NCI-H446 (cell line): ENCODE data around the gene ILK.
A peak's percentile ranks its signal among the peaks of the same experiment; 100 is the strongest.

Source experiments
- DNase-seq, 2 experiments: peaks; one replicate each; lab custom pipeline; 2025; lab: John Stamatoyannopoulos, UW

The ILK gene

DNA sequence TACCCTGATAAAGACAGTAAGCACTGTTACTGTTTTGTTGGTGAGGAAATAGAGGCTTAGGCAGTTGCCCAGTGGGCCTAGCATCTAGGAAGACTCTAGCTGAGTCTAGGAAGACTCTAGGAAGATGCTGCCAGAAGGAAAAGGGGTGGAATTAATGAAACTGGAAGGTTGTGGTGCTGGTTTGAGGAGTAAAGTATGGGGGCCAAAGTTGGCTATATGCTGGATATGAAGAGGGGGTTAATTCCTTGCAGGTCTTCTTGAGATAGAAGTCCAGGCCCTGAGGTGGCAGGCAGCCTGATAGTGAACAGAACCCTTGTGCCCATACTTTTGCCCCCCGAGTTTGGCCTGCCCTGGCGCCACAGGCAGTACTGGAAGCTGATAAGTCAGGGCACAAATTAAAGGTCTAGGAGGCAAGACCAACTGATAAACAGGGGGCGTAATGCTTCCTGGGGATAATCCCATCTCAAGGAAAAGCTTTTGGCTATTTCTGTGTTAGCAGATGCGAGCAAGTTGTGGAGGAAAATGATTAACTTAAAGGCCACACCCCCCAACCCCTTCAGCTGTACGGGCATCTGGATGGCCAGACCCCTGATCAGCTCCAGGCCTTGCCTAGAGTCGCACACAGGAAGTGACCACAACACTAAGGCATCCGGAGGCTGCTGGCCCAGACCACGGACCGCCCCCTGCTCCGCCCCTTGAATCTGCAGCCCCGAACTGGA, 3.1 kb downstream of the ILK start:
- peak in 1 of 2 experiments; percentile 46 for DNase-seq

DNA sequence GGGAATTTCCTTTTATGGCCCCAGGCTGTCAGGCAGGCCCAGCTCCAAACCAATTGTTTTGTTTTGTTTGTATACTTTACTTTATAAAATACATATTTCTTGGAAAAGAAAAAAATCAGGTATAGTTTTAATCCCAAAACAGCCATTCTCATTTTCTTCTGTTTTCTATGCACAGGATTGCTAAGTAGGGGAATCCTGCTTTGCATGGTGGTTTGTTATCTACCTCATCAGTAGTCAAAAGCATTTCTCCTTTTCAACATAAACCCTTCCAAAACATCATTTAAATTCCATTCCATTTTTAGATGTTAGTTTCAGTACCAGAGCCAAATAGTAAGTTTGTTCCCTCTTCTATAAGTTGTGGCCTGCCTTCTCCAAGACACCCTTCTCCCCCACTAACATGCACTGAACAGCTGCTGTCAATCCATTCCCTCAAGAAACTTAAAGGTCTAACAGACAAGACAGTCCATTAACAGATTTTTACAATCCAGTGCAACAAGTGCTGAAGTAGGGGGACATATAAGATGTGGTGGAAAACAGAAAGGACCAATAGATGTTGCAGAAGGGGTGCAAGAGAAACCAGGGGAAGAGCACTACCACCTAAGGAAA, 3.7 kb downstream of the ILK start:
- no peak for DNase-seq

DNA sequence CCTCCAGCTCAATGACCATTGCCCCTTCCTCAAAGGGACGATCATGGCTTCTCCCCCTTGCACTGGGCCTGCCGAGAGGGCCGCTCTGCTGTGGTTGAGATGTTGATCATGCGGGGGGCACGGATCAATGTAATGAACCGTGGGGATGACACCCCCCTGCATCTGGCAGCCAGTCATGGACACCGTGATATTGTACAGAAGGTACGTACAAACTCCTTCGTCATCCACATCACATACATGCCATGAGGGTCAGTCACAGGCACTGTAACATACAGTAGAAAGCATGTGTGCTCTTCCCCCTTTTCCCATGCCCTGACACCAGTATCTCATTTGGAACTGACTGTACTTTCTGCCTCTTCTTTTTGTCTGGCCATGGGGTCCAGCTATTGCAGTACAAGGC, 4.4 kb downstream of the ILK start:
- DNase-seq, result no peak

DNA sequence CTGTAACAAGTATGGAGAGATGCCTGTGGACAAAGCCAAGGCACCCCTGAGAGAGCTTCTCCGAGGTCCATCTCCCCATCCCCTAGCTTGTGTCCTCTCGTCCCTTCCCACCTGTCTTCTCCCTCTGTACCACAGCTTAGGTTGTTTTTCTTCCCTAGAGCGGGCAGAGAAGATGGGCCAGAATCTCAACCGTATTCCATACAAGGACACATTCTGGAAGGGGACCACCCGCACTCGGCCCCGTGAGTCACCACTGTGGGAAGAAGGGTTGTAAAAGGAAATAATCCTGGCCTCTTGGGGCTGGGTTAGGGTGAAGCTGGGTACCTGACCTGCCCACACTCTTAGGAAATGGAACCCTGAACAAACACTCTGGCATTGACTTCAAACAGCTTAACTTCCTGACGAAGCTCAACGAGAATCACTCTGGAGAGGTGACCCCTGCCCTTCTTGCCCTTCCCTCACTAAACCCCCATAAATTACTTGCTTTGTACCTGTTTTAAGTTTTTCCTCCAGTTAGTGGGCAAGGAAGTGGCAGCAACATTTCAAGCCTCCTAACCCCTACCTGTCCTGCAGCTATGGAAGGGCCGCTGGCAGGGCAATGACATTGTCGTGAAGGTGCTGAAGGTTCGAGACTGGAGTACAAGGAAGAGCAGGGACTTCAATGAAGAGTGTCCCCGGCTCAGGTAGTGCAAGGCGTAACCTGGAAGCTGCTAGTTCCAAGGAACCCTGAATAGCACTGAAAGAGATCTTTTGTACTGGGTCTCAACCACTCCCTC, 5.3 kb downstream of the ILK start:
- no peak for DNase-seq

DNA sequence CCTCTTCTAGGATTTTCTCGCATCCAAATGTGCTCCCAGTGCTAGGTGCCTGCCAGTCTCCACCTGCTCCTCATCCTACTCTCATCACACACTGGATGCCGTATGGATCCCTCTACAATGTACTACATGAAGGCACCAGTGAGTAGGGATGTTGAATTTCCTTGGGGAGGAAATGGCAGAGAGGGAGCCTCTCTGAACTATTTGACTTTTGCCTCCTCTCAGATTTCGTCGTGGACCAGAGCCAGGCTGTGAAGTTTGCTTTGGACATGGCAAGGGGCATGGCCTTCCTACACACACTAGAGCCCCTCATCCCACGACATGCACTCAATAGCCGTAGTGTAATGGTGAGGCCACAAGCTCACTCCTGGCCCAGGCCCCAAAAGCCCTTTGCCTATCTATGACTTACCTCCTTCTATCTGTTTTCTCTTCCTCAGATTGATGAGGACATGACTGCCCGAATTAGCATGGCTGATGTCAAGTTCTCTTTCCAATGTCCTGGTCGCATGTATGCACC, 6.0 kb downstream of the ILK start:
- no peak for DNase-seq

DNA sequence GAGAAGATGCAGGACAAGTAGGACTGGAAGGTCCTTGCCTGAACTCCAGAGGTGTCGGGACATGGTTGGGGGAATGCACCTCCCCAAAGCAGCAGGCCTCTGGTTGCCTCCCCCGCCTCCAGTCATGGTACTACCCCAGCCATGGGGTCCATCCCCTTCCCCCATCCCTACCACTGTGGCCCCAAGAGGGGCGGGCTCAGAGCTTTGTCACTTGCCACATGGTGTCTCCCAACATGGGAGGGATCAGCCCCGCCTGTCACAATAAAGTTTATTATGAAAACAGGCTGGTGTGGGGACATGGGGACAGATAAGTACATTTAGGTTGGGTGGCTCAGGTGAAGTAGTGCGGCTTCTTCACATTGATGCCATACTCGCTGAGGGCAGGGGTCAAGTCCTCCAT, 7.0 kb downstream of the ILK start:
- DNase-seq, result no peak

DNA sequence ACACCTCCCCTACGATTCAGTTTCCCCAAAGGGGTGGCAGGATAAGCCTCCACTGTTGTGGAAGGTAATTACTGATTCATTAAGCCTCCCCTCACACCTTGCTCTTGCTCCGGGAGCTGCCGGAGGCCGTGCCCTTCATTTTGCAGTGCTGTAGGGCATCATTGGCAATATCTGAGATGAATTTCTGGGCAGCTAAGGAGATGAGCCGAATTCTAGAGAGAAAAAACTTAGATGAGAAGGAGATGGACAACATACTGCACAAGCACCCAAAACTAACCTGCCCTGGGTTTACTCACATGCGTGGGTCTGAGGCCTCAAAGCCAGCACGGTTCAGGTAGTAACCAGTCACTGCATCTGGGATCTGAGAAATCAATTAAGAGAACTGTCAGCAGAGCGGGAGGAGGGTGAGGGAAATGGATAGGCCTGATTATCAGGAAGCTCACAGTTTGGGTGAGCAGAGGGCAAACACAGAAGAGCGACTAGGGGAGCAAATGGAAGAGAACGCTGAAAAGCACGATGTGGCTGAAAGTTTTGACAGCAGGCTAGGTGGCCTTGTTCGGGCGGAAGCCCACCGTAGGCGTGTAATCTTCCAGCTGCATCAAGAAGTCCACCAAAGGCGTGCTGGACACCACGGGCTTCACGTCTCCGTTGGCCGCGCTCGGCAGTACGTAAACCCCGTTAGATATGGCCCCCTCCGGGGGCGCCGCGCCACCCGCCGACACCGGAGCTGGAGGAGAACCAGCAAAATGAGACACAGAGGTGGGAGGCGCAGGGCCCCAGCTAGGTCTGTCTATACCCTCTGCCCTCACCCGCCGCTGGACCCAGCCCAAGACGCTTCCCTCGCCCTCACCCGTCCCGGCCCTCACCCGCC, 7.8 kb downstream of the ILK start:
- no peak for DNase-seq

DNA sequence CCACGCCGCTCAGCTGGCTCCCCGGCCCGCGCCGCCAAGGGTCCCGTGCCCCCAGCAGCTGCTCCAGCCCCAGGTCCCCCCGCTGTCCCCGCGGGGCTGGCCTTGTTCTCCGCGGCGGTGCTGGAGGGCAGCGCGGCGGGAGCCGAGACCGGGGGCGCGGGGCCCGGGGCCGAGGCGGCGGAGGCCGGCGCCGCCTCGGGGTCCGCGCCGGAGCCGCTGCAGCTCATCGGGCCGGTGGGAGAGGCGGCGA, 8.3 kb downstream of the ILK start:
- DNase-seq, result no peak

DNA sequence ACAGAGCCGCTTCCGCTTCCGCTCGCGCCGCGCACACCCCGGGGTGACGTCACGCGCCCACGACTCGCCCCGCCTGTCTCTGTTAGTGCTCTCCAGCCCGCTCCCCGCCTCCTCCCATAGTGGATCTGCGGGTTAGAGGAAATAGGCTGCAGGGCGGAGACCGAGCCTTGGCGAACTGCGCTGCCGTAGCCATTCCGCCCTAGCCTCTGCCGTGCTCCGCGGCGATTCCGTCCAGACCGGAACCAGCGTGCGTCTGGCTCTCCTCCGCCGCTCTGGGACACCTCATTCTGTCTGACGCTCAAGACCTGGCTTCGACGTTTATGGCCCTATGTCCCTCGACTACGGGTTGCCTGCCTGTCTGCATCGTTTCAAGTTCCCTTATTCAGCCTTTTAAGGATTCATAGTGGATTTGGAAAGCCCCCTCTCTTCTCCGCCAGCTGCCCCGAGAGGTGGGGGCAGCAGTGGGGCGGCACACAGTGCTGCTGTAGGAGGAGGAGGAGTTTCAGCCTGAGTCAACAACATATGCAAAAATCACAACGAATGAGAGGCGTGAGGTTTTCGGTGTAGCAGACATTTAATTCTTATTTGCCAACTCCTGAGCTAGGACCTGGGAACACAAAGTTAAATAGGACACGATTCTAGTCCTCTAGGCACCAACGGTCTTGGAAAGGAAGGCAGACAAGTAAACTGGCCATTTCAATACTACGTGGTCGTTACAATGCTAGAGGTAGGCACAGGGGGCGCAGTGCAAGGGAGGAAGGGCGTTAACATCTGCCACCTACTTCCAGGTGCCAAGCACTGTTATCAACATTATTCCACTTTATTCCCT, 8.9 kb downstream of the ILK start, which contains the start of gene TAF10:
TAF10 (minus strand) TSS at position 4 of the 829 bp plus-strand sequence. CDS start 27 bp downstream, outside the sequence.
- DNase-seq, result peak; percentile 77 to 93

DNA sequence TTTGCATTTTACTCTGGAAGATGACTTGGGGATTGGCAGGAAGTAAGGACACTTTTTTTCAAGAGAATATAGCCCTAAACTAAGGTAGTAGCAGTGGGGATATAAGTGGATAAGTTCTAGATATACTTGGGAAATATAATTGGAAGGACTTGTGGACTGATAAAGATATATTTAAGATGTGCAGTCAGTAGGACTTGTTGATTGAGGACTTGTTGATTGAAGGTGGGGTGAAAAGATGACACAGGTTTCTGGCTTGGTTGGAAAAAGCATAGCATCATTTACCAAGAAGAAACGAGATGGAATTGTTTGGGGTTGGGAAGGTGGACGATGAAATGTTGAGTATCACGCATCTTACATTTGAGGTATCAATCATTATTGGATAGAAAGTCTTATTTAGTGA, 9.9 kb downstream of the ILK start:
- DNase-seq, result no peak

DNA sequence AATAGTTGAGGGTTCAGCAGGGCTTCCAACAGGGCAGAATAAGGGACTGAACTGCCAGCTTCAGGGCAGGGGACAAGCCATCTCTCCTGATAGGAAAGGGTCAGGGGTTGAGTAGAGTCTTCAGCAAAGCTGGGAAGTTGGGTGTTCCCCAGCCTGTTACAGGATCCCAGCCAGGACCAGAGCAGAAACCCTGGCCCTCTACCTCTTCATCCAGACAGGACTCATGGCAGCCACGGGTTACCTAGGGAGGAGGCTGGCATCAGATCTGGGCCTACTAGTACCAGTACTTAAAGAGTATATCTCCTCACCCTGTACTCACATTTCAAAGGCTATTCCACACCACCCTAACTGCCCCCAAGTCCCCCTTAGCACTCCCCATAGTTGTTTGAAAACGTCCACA, 10.9 kb downstream of the ILK start:
- DNase-seq, result no peak

DNA sequence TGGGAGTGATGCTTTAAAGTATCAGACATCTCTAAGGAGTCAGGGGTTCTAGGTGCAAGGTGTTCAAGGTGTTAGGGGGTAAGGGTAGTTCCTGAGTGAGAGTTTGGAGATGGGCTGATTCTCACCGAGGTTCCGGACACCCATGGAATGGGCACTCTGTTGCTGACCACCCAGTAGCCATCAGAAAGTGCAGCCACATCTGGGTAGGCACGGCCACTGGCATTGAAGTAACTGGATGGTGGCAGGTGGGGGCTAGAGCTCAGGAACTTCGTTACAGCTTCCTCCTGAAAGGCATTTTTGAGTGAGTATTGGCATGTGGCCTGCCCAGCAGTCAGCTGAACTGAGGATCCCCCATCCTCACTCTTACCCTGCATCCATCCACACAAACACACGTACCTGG, 11.5 kb downstream of the ILK start:
- DNase-seq, result no peak

DNA sequence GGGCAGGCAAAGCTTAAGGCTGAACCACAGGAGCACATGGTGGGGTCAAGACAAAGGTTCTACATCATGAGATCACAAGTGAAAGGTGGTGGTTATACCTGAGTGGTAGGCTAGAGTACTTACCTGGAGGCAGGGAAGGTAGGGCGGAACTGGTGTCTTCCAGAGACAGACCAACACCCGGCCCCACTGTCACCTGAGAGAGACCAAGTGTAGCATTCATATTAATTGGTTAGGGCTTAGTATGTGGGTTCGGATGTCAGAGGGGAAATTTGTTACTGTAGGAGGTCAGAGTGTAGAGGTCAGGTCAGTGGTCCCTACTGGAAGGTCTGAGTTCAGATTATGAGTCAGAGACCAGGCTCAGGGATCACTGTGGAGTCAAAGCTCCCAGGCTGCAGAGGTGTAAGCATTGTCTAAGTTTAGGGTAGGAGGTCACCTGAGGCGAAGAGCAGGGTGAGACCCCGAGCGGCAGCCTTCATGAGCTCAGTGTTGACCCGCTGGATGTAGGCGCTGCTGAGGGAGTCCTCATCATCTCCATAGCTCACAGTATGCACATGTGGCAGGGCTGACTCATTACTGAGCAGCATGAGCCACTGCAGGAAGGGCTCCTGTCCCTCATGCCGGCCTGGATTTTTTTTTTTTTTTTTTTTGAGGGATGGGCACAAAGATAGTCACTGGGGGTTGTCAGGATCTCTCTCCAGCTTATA, 12.5 kb downstream of the ILK start:
- DNase-seq, result no peak

DNA sequence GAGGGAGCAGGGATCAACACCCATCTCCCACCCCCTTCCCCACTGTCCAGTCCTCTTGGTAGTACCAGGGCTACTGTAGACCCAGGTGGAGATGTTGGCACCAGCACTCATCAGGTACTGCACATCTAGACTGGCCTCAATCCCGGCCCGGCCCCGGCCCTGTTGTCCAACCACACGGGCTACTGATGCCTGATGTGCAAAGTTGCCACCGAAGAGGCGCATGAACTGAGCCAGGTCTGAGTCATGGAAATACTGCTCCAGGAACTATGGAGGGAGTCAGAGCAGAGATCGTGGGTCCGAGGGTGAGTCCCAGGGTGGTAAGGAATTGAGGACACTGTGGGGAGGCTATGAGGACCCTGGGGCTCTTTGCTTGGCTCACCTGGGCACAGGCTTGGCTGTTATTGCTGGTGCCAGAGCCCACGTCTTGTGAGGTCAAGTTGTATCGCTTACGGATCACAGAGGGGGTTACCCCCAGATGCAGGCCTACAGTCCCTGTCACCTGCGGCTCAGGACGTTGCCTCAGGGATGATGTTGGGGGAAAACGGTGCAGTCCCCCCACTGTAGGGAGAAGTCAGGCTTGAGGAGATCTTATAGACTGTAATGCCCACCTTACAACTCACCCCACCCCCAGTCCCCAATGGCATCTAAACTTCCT, 13.1 kb downstream of the ILK start:
- no peak for DNase-seq

DNA sequence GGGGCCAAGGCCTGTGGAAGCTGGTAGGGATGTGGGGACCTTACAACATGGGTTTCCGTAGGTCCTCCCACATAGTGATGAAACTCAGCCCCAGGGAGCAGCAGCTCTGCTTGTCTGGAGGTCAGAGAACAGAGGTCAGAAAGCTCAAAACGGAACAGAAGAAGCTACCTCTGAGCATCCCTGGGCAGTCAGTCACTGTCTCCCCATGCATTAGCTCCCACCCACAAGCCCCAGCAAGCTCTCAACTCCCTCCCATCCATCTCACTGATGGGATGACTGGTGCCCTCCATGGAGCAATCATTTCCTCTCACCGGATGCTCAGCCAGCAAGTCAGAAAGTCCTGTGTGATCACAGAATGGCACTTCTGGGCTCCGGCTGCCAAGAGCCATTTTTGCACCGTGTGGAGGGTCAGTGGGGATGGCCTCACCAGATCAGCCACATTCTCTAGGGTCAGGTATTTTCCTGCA, 13.8 kb downstream of the ILK start:
- no peak for DNase-seq

DNA sequence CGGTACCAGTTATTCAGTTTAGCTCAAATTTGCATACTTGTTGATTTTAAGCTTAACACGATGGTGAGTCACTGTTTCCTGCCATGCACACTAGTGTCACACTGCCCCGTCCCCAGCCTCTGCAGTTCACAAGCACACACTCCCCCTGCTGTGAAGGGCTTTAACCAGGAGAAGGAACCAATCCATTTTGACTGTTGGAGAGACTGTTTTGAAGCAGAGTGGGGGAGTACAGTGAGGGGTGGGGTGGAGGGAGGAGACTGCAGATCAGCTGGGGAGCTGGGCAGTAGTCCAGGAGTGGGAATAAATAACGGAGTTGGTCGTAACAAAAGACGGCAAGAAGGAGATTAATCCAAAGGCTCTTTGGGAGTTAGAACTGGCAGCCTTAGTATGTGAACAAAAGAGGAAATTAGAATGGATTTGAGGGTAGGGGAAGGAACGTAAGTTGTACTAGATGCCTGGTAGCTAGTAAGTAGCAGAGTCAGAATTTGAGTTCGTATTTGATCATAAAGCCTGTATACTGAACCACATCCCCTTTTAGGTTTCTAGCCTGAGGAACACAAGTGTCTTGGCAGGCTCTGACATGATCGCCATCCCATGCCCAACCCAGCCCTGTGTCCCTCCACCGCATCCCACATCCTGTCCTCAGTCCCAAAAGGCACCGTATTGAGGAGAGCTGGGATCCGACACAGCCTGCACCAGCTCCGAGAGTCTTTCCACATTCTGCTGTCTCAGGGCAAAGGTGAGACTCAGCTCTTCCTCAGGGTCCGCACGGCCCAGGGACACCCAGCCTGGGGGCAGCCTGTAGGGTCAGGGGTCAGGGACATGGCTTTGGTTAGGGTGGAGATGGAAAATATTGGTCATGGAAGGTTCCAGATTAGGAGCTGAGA, 14.8 kb downstream of the ILK start:
- no peak for DNase-seq

DNA sequence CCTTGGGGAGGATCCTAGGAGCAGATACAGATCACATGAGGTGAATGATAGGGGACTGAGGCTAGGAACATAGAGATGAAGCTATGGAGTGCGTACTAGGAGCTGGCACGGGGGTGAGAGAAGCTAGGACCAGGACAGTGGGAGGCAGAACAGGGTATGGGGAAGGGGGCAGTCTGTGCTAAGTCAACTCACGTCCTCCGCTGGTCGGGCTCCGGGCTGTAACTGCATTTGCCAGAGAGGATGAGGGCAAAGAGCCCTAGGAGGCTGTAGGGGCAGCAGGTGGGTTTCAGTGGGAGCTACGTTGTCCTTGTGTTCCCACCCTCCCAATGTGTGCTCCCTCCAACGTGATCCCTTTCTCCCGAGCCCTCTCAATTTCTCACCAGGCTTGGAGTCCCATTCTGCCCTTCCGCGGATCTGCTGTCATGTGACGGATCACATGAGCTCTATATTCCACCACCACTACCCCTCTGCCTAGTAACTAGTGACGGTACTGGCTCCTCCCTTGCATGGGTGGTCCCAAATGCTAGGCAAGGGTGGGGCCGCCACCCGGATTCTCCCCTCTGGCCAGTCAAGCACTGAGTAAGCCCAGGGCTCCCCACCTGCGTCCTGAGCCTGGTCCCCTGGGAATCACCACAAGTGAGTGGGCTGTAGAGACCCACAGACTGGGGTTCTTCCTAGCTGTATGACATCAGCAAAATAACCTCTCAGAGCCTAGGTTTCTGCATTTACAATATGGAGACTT, 15.6 kb downstream of the ILK start, which contains the start of gene TPP1:
TPP1 (minus strand) TSS at position 419 of the 742 bp plus-strand sequence; CDS start at position 397, 22 bp downstream.
- DNase-seq, result peak; percentile 95 to 96

DNA sequence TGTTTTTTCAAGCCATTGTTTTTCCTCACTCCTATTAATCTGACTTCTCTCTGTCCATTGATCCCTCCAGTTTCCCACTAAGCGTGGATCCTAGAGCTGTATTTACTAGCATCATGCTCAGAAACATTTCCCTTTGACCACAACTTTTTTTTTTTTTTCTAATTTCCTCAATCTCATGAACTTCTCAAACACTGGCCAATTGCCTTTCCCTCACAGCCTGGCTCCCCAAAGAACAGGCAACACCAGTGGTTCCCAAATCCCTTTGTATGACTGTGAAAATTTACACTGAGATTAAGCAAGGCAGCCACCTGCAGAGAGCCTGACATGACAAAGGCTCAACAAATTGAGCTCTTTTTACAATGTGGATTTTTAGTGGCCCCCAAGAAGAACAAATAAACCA, 17.1 kb downstream of the ILK start:
- DNase-seq, result no peak
